NCI-H526 (cell line): ENCODE measurements around the gene RIMS4.
A peak's percentile ranks its signal among the peaks of the same experiment; 100 is the strongest.
"Not testable (repeated sequence)": the region's sequence is repeated elsewhere in the genome, so short reads cannot be mapped to it uniquely, and the experiment has no call there.

Experiments used
- DNase-seq, 2 experiments: peaks; one replicate each; lab custom pipeline; 2025; lab: John Stamatoyannopoulos, UW

The RIMS4 gene

DNA sequence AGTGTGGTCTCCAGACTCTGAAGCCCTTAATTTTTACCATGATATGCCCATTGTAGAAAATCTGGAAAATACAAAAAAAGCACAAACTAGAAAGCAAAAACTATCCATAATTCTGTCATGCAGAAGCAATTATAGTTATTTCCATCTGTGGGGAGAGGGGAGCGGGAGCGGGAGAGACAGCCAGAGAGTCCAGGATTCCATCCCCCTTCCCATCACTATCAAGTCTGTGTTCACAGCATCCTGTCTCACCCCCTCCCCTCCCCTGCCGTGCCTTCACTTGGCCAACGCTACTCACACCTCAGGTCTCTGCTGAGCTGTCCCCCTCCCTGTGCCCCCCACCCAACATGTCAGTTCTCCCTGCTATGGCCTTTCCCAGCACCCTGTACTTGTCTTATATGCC lies 14.5 kb downstream of the RIMS4 start:
- no peak for DNase-seq

DNA sequence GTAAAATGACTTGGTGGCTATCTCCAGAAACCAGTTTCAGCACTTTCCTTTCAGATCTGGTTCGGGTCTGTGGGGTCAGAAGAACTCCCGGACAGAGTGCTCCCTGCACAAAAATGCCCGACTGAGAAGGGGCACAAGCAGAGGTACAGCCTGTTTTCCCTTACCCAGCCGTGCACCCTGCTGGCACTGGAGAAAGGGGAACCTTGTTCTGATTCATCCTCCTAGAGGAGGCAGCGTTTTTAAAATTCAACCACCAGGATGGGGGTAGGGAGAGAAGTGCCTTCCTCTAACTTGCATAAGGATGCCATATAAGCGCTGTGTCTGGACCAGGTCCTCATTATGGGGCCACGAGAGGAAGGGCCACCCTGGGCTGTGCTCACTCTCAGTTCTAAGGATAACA lies 17.6 kb downstream of the RIMS4 start:
- no peak for DNase-seq

DNA sequence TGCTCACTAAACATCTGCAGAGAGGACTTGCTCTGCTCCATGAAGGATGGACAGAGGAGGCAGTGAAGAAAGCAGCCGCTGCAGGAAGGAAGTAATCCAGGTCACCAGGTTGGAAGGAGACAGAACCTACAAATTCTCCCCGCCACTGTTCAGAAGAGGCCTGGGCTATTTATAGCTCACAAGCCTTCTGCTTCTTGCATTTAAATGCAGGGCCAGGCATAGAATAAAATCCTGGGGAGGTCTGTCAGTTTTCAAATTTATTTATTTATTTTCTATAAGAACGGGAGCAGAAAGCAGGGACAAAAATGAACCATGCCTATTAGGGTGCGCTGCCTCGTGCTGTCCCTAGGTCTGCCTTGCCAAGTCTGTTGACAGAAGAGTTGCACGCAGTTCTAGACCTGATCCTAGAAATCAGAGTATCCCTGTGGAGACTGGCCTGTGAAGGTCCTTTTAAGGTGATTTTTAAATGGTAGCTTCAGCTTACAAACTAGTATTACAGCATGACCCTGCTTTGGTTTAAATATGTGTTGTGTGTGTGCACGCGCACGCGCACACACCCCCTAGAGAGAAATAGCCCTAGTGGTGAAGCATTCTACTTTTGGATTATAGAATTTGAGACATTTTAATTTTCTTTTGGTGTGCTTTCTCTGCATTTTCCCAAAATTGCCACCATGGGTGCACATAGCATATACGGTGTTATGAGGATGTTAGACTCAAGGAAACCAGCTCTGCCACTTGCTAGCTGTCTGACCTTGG lies 19.5 kb downstream of the RIMS4 start:
- no peak for DNase-seq

DNA sequence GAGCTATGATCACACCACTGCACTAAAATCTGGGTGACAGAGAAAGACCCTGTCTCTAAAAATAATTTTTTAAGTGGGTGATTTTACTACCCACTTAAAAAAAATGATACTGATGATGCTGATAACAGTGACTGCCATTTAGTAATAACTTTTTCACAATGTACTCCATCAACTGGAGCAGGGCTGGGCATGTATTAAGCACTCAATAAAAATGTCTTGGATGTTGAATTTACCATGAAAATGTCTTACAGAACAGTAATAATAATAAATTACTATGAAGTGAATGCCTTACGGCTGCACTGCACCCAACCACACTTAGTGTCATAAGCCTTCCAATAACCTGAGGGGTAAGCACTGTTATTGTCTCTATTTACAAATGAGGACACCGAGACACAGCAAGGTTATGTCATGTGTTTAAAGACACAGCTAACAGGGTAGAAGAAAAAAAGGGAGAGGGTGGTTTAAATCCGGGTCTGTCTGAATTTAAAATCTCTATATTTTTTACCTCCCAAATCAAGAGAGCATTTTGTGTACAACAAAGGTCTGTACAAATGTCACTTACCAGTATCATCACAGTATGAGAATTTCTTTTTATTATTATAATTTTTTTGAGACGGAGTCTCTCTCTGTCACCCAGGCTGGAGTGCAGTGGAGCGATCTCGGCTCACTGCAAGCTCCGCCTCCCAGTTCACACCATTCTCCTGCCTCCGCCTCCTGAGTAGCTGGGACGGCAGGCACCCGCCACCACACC lies 21.5 kb downstream of the RIMS4 start:
- DNase-seq, result no peak

DNA sequence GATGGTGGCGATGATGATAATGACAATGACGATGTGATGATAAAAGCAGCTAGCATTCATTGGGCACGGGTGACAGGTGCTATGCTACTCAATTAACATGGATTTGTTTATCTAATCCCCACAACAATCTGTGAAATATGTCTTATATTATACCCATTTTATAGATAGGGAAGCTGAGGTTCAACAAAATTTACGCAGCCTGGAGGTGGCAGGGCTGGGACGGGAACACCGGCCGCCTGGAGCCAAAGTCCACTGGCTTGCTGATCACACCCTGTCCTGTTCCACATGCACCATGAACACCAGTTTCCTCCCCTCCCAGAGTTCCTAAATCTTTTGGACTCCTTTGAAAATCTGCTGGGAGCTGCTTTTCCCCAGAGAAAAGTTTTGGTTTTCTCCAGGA lies 23.0 kb downstream of the RIMS4 start:
- DNase-seq, result no peak

DNA sequence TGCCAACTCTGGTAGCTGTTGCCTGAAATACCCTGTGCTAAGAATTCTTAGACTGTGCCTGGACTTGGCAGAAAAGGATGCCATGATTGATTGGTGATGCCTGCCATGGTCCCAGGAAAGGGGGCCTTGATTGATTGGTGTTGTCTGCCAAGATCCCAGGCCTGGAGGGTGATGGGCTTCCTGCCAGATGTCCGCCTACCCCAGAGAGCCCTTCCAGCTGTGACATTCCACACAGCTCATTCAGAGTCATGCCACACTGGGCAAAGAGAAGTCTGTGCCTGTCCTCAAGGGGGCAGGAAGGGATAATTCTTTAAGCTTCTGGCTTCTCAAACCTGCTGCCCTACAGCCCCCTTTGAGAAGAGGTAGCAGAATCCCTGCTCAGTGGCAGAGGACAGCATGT lies 24.6 kb downstream of the RIMS4 start:
- peak in 1 of 2 experiments; percentile 12 for DNase-seq

DNA sequence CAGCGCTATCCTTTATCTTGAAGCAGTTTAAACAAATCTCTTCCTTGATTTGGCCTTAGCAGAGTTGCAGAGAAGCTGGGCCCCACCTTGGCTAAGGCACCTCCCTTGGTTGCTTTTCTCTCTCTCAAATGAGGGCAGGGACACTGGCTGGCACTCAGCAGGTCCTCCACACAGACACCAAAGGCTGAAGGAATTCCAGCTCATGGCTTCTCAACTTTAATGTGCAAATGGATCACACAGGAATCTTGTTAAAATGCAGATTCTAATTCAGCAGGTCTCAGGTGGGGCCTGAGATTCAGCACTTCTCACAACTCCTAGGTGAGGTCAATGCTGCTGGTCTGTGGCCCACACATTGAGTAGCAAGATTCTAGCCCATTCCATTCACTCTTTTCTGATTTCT lies 25.7 kb downstream of the RIMS4 start:
- no peak for DNase-seq

DNA sequence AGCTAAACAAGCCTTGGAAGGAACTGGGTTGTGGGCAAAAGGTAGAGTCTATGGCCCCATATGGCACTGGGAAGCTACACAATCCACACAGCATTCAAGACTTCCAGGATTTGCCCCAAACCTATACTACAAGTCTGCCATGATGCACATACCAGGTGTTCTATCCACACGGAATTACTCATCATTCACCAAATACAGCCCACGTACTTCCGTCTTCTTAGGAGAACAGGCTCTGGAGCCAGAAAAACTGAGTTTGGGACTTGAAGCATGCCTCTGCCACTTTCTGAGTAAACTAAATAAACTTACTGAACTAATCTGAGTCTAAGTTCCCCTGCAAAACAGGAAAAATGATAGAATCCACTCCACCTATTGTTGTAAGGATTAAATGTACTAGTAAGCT lies 28.6 kb downstream of the RIMS4 start:
- DNase-seq, result no peak

DNA sequence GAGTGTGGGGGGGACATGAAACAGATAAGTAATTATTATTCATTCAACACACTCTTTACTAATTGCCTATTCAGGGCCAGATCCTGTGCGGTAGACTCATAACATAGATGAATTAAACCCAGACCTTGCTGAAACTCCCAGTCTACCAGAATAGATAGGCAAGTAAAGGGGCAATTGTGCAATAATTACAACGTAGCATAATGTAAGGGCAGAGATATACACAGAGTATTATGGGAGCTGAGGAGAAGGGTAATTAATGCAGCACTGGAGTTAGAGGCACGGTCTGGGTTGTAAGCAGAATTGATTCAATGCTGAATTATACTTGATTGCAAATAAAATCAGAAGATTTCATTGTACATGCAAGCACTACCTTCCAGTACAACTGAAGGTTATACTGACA lies 29.2 kb downstream of the RIMS4 start:
- no peak for DNase-seq

DNA sequence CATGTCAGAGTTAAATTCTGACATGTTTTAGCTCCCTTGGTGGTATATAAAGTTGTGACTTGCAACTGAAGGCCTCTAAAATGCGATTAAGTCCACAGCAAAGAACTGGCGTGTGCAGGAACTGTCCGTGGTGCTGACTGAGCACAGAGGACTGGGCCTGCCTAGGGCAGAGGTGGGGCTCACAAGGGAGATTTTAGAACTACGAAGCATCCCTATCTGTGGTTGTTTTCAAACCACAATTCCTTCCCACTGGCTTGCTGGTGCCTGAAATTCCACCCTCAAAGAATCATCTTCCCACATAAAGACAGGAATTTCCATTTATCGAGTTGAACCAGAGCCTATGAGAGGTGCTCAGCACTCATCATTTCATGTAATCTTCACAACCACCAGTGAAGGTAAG lies 30.1 kb downstream of the RIMS4 start:
- no peak for DNase-seq

DNA sequence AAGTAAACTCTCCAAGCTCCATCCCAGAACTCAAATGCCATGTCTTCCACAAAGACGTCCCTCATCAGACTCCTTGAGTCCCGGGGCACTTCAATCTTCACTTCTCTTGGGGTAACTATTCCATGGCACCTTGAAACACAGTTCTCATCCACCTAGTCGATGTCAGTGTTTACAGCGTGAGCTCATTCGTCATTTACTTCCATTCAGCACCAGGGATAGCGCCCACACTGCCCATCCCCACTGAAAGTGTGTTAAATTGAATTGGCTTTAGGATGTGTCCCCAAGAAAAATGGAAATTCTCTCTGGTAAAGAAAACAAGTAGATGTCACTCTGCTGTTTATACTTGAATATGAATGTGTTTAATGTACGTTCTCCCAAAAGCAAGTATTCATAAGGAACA lies 33.4 kb downstream of the RIMS4 start:
- no peak for DNase-seq

DNA sequence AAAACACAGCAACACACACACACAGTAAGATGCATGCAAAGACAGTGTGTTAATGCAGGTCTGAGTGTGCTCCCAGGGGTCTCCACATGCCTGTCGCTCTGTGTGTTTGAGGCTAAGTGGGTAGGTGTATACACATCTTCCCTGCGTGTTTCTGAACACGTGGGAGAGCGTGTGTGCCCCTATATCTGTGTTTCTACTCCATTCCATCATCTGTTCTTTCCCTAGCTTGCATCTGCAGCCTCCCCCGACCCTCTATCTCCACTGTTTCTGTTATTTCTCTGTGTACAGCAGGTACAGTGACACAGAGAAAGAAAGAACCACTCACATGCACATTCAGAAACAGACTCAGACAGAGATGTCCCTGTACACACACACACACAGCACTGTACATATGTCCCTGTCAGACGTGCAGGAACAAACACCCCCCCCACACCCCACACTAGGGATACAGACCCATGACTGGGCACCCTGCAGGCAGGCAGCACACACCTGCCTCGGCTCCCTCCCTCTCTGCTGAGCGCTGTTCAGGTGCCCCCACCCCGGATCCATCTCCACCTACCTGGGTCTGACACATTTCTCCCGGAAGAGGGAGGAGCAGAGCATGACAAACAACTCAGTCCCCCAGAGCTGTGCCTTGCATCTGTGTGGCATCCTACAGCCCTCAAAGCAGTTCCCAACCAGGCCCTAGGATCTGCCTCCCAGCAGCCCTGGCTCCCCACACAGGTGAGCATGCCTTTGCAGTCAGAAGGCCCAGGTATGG lies 37.1 kb downstream of the RIMS4 start:
- DNase-seq, result no peak

DNA sequence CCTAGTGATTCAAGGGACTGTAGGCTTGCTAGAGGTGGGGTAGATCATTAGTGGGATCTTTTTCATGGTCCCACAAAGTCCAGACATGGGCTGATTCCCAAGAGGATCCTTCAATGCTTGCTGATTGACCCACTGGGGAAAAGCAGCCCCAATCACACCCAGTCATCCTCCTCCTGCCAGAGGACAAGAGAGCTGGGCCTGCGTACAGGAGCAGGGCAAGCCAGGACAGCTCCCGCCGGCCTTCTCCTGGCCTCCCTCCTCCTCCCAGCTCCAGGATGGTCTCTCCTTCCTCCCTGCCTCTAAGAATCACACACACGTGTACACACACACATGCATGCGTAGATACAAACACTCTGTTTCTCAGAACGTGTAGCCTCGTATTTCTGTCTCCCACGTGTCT lies 37.7 kb downstream of the RIMS4 start:
- DNase-seq, result no peak

DNA sequence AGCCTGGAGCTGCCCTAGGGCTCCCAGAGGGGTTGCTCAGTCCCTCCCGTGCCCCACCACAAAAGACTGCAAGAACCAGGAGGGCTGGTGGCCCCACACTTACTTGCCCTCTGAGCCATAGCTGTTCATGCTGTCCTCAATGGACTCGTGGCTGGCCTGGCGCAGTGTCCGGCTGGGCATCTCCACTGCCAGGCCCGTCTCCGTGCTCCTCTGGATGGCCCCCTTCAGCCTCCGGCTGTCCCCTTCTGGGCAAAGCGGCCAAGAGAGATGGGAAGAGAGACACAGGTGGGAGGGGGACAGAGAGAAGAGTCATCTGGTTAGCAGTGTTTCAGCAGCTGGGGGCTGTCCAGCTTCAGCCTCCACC lies 39.2 kb downstream of the RIMS4 start:
- no peak for DNase-seq

DNA sequence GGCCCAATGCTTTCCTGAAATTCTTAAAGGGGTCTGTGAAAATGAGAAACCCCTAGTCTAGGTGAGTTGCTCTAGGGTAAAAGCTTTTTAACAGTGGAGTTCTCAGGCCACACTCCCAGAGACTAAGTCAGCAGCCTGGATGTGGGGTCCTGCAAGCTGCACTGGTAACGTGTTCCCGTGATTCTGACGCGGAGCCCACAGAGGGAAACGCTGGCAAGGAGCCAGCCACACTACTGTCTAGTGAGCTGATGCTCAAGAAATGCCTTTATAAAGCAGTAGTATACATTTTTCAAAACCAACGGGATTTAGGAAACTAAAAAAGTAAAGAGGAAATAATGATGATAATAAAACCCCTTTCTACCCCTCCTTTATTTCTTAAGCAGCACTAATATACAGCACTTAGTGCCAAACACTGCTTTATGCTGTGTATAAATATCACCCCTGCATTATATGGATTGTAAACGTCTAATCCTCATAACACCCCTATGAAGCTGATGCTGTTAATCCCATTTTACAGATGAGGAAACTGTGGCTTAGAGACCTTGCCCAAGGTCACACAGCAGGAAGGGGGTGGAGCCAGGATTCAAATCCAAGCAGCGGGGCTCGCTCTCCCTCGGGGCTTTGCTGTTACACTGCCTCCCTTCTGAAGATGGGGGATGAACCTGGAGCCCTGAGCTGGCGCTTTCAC lies 39.7 kb downstream of the RIMS4 start:
- no peak for DNase-seq

DNA sequence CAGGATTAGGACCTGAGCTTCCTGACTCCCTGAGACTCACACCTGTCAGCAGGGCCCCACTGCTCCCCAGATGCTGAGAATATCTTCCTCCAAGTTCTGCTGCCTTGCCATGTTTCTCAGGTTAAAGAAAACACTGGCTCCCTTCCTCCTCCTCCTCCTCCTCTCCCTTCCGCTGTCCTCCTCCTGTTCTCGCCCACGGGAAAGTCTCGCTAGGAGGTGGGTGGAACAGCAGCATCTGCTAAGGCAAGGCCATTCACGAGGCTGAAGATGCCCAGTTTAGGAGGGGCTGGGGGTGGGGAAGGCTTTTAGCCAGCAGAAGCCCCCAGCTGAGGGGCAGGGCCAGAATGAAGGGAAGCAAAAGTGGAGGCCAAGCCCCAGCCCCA lies 40.9 kb downstream of the RIMS4 start:
- no peak for DNase-seq

DNA sequence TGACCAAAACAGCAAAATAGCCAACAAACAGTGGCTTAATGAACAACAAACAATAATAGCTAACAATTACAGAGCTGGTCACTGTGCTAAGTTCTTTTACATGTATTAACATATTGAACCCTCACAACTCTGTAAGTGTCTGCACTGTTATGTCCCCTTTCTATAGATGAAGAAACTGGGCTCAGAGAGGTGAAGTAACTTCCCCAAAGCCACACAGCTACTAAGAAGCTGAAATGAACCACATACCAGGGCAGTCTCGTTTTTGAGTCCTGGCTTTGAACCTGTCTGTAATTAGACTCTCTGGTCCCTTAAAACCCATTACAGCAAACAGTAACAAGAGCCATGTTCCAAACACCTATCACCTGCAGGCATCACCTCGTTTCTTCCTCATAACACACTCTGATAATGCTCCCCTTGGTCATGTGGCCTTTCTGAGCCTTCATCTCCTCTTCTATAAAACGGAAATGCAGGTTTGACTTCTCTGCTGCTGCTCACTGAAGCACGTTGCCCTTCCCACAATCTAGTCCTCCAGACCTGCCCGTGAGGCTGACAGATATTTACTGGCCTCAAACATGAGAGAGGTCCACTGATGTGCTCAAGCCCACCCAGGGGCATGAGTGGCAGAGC lies 41.4 kb downstream of the RIMS4 start:
- no peak for DNase-seq

DNA sequence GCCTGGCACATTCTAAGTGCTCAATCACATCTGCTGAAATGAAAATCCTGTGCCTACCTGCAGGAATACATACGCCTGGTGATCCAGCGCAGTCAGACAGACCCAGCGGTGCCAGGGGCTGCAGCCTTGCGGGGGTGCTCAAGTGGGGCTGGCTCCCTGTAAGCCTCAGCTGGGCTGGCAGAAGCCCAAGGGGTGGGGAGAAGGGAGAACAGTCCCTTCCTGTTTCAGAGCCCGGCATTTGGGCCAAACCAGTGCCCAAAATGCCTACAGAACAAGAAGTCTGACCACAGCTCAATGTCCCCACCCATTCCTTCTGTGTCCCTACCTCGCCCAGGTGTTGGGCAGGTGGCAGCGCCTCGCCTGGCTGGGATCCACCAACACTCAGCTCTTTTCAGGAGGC lies 42.1 kb downstream of the RIMS4 start:
- DNase-seq, result no peak

DNA sequence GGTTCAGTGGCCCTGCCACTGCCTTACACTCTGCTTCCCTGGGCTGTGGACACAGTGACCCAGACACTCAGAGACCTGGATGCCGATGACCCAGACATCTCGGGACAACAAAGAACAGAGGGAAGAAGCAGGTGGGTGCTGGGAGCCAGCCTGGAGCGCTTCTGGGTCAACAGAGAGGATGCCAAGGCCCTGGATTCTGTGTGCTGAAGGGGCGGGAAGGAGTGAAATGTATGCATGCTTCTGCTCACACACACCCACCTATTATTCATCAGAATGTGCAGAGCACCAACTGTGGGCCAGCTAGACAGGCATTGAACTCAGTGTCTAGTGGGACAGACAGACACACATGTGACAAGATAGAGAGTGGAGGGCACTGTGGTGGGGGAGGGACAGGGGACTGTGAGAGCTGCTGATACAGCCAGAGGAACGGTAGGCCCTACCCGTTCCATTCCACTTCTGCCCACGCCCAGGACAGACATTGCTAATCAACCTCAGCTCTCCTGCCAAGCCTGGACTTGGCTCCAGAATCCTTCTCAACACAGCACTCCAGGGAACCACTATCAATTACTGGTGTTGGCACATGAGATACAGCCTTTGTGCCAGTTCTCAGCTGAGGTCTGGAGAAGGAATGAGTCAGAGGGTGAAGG lies 44.5 kb downstream of the RIMS4 start:
- no peak for DNase-seq

DNA sequence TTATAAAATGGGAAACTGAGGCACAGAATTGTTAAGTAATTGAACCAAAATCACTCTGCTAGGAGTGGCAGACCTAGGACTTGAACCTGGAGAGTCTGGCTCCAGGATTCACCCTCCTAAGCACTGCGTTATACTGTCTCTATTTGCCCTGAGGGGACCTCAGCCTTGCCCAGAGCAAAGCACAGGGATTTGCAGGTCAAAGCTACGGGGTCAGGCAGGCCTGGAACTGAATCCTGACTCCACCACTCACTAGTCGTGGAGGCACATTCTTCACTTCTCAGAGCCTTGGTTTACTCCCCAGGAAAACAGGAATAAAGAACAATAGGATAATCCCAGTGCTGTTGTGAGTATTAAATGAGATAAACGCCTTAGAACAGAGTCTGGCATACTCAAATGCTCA lies 45.3 kb downstream of the RIMS4 start:
- no peak for DNase-seq

DNA sequence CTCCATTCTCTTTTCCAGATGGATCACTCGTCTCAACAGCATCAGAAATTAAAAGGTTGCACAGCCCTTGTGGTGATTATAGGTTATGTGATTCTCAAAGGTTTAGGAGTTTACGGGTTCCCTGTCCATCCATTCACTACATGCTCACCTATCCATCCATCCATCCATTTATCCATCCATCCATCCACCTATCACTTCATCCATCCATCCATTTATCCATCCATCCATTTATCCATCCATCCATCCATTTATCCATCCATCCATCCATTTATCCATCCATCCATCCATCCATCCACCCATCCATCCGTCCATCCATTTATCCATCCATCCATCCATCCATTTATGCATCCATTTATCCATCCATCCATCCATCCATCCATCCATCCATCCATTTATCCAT lies 46.5 kb downstream of the RIMS4 start:
- DNase-seq, result not testable (repeated sequence)
